HEK293T (cell line): ENCODE data around the gene GDF2.

Source experiments
- CTBP1 ChIP-seq: fragments of 450-650 bp; IDR thresholded peaks from 2 replicates; pipeline ENCODE4 v1.6.1; 2016; ENCODE audit warnings: borderline replicate concordance
- FOXK2 ChIP-seq: fragments of 450-650 bp; IDR thresholded peaks from 2 replicates; pipeline ENCODE4 v1.6.1; 2016; ENCODE audit warnings: mild to moderate bottlenecking

GRCh38 chr10:47321521-47322195, 596 bp upstream of the GDF2 start:
- TF ChIP-seq CTBP1 (no peak), FOXK2 (no peak)
